NCI-H226 (cell line): ENCODE measurements around the gene ACBD6.
"Not testable (repeated sequence)": the region's sequence is repeated elsewhere in the genome, so short reads cannot be mapped to it uniquely, and the experiment has no call there.

Source experiments
- DNase-seq: peaks from one replicate; pipeline ENCODE4 v3.0.0-alpha.2; 2015

The ACBD6 gene

GRCh38 chr1:180502361-180503279 is at the start of gene ACBD6:
ACBD6 (minus strand) TSS chr1:180502577; CDS start chr1:180502266, 311 bp downstream.
- peak; percentile 87 for DNase-seq

GRCh38 chr1:180551997-180552396 is 49.6 kb upstream of the ACBD6 start:
- no peak for DNase-seq

DNA sequence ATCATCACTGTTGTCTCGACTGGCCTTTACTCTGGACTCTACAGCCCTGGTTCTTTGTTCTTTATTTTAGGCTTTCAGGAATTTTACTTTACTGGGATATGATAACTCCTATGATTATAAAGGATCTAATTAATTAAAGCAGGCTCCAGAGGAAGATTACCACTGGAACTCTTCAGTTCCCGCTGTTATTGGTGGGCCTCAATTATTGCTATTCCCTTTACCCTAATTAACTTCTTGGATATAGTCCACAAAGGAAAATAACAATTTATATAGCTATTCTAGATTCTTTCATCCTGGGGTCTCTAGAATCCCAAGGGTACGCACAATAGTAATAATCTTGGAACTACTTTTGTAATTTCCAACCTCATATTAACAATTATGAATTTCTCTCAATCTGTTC is 47.9 kb upstream of the ACBD6 start:
- DNase-seq: no peak

GRCh38 chr1:180549770-180550169 is 47.4 kb upstream of the ACBD6 start:
- not testable (repeated sequence) for DNase-seq

GRCh38 chr1:180548686-180549317 is 46.4 kb upstream of the ACBD6 start:
- no peak for DNase-seq

DNA sequence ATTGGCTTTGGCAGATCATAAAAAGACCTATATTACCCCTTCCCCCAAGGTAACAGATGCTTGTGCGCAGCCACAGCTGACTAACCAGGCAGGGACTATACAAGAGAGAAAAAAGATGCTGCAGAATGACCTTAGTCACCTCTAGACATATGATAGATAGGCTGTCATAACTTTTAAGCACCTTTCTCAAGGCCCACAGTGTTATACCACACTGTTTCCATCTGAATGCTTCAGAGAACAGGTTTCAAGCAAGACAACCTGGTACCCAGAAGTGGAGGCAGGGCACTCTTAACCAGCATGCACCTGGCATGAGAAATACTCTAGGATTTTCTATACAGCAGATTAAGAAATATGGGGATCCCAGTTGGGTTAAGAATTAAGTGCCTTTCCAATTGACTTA is 43.6 kb upstream of the ACBD6 start:
- no peak for DNase-seq

- no peak for DNase-seq
Measured at GRCh38 chr1:180544050-180544449, 41.7 kb upstream of the ACBD6 start.

DNA sequence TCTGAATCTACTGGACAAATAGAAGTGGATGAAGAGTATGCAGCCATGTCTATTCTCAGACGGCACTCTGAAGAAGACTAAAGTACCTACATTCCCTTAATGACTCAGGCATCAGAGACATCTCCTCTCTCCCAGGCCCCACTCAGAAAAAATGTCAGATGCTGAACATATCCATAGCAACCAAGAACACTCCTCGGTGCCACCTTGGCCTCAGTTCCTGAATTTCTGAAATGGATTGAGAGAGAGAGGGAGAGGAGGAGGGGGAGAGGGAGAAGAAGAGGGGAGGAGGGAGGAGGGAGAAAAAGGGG is 40.4 kb upstream of the ACBD6 start:
- peak; percentile 37 for DNase-seq

DNA sequence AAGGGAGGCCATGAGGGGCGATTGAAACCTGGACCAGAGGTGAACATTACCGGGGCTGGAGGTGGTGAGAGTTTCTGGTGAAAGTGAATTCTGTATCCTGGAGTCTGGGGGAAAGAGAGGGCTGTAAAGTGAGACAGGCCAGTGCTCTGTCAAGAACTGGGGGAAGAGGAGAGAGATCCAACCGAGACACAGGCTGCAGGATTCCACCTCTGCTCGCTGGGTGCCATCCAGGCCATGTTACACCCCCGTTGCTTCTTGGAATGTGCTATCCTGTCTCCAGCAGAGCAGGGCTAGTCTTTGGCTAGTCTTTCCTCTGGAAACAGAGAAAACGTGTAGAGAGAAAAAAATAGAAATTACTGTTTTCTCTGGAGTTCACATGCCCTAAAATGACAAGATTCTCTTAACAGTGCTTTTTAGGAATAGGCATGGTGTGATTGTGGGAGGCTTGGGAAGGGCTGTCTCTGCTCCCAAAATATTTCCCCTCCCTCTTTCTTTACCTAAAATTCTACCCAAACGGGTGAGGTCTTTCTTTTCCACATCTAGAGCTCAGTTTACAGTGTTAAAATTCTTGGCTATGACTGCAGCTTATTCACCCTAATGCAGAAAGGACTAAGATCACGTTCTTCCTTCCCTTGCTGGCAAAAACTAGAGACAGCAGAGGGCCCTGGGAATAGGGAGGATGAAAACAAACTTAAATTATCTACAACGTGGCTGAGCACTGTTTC is 39.9 kb upstream of the ACBD6 start:
- no peak for DNase-seq

DNA sequence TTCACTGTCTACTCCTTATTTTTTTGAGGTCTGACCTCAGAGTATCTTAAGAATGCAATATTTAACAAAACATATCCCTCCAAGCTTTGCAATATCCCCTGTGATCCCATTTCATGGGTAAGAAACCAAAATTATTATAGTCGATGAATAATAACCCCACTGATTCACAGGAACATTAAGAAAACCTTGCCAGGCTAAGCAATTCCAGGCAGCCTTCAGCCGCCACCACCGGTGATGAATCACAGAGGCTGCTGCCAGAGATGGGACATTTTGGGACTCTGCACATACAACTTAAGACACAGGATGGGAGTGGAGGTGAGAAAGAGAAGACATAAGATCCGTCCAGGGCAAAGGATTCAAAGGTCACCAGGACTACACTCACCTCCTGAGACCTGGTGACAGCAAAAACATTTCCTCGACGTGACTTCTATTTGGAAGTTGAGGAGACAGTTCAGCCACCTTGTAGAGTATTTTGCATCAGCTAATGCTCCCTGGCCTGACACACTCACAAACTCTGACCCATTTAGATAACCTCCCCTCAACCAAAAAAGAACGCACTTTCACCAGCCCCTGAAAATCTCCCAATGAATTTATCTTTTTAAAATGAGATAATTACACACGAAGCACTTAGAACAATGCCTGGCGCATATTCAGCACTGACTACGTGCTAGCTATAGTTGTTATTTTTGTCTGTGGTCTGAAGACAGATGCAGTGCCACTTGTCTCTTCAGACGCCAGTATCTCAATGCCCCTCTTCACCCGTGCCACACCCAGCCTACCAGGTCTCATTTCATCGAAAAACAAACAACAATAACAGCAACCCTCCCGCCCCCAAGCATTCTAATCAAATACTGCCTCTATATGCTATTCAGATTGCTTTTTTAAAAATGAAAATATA is 38.6 kb upstream of the ACBD6 start:
- no peak for DNase-seq

DNA sequence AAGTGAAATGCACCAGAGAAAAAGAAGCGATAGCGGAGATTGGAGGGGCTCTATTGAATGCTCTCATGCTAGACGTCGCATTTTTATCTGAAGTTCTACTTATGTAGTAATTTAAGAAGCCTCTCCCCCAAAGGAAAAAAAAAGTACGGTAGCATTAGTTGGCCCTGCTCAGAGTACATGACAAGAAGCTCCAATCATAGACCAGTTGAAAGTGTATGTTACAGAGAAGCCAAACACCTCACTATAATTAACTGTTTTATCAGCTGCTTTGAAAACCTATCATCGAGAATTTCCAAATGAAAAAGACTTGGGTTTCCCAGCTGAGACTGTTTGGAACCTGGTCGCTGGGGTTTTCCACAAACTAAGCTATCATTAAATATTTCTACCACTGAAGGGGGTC is 36.8 kb upstream of the ACBD6 start:
- no peak for DNase-seq

- no peak for DNase-seq
Measured at GRCh38 chr1:180536821-180537372, 34.5 kb upstream of the ACBD6 start.

- no peak for DNase-seq
Measured at GRCh38 chr1:180535418-180535999, 33.1 kb upstream of the ACBD6 start.

DNA sequence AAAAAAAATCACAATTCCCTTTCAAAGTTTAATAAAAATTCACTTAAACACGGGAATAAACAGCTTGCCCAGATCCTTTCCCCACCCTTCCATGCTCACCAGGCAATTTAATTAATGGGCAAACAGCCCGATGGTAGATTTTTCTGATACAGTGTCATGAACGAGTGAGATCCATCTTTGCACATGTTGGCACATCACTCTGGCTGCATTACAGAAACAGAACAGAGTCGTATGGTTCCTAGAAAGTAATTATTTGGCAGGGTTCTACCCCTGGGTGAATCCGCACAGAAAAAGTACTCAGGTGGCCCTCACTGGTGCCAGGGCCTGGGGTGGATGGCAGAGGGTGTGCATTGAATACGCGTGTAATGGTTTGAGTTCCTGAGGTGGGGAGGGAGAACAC is 31.8 kb upstream of the ACBD6 start:
- no peak for DNase-seq

- DNase-seq: peak; percentile 10
Measured at GRCh38 chr1:180533266-180533987, 31.1 kb upstream of the ACBD6 start.

GRCh38 chr1:180532854-180533253 is 30.5 kb upstream of the ACBD6 start:
- no peak for DNase-seq

DNA sequence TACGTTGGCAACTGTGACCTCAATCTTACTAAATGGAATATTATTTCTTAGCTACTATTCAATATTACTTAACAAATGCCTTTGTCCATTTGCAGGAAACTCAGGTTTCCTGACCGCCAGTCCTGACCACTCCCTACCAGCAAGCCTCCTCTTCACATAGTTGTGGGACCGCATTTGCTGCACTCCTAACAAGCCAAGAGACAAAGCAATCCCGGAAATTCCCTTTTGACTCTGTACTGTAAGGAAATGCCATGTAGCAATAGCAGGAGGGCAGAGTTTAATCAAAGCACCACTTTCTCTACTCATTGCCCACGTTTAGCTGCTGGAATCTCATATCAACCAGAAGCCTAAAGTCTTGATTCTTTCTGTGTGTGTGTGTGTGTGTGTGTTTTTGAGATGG is 28.1 kb upstream of the ACBD6 start:
- peak; percentile 97 for DNase-seq

GRCh38 chr1:180528868-180529470 is 26.6 kb upstream of the ACBD6 start:
- no peak for DNase-seq

DNA sequence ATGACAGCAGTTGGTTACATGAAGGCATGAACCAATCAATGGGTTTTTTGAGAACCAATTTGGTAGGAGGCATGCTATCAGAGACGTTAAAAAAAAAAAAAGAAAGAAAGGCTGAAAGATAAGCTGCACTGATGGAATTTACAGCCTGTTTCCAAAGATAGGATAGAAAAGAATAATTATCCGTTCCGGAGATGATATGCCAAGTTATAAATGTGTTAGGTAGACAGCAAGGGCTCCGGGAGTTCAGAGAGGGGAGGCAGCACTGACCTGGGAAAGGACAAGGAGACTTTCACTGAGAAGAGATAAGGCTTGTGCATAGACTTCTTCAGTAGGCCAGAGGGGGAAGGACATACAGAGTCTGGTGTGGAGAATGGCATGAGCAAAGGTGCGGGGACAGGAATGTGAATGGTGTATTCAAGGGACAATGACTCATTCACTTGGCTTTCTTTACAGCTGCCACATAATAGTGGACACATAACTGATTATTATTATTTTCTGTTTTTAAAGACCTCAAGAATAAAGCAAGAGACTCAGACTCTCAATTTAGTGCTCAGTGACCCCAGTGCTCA is 24.8 kb upstream of the ACBD6 start:
- peak; percentile 14 for DNase-seq

- no peak for DNase-seq
Measured at GRCh38 chr1:180525715-180526039, 23.3 kb upstream of the ACBD6 start.
